ENCODE measurements around the gene DIPK1A. TPM values are rescaled to one million over a fixed set of nuclear protein-coding genes. Genes with fewer than 3 reads are reported as not detected.

The DIPK1A gene
- polyA plus RNA-seq, 1 experiment: 12.3 TPM

DNA sequence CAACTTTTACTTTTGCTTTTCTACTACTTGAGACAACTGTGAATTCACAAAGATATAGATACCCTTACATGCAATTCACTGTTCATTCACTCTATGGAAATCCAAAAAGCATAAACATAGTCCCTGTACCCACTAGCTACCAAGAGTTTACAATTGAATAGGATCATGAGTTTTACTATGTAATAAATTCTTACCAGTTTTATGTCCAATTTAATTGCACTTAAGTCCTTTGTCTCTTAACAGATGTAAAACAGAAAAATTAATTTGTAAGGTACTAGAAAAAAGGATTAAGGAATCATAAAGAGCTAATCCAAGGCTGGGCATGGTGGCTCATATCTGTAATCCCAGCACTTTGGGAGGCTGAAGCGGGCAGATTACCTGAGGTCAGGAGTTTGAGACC, 24.4 kb downstream of the DIPK1A start:
- ChIA-PET POLR2A (no interaction called here), CTCF (interaction anchor here (1.1 to 1.7 kb wide), 2 partner anchors 24 to 57 kb away, joined by 3 to 10 read pairs; partner anchors contain the start of gene DIPK1A)
- TF ChIP-seq, protein P1, sequence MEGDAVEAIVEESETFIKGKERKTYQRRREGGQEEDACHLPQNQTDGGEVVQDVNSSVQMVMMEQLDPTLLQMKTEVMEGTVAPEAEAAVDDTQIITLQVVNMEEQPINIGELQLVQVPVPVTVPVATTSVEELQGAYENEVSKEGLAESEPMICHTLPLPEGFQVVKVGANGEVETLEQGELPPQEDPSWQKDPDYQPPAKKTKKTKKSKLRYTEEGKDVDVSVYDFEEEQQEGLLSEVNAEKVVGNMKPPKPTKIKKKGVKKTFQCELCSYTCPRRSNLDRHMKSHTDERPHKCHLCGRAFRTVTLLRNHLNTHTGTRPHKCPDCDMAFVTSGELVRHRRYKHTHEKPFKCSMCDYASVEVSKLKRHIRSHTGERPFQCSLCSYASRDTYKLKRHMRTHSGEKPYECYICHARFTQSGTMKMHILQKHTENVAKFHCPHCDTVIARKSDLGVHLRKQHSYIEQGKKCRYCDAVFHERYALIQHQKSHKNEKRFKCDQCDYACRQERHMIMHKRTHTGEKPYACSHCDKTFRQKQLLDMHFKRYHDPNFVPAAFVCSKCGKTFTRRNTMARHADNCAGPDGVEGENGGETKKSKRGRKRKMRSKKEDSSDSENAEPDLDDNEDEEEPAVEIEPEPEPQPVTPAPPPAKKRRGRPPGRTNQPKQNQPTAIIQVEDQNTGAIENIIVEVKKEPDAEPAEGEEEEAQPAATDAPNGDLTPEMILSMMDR (IDR thresholded peaks at IDR 0.05; ENCODE audit: insufficient read depth, low read depth, low read length): no peak
- Histone ChIP-seq H3K27me3 (ENCODE audit: control insufficient read depth, insufficient read depth, low read length) (no peaks in the 10 kb centered on the region), H3K36me3 (ENCODE audit: control insufficient read depth, insufficient read depth, low read length) (no peaks in the 10 kb centered on the region), H3K4me3 (ENCODE audit: low read depth, low read length) (no peak overlapping the region)
- no peak for DNase-seq (ENCODE audit: low read depth)

DNA sequence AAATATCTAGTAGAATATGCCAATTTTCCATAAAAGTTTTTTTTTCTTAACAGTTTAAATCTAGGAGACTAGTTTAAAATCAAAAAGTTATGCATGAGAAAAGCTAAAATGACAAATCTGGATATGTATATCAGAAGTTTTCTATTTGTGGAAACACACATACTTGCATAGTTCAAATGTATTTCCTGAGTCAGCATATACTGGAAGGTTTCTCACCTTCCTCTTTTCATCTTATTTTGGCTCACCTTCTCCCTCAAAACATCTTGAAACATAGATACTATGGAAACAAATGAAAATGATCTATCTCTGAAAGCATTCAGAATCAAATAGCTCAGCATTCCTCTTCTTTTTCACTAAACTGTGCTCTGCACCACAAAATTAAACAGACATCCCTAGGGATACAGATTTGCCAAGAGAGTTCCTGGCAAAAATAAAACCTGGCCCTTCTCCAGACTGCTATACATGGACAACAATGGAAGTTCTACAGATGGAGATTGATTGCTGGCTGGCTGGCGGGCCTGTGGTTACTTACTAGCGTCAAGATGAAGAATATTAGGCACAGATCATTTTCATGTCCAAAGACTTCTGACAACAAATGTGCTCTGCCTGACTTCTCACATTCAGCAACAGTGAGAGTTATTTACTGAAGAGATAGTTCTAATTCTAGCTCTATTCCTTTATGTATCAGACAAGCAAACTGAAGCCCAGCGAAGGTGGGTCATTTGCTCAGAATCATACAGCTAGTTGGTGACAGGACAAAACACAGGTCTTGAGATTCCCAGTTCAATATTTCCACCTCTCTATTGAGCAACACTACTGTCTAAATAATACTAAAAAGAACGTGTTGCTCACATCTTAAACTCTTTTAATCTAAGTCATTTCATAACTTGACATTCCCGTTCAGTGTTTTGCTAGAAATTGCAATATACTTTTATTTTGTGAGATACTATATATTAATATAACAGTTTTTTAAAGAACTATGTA, 26.6 kb downstream of the DIPK1A start:
- CTCF ChIA-PET: interaction anchor here (0.7 to 1.8 kb wide), 4 partner anchors 8 to 186 kb away, joined by 3 to 5 read pairs (median 4); no protein-coding TSS in a partner anchor
- Histone ChIP-seq H3K4me3 (ENCODE audit: low read depth, low read length) (no peak overlapping the region), H3K27me3 (ENCODE audit: control insufficient read depth, insufficient read depth, low read length) (no peaks in the 10 kb centered on the region), H3K36me3 (ENCODE audit: control insufficient read depth, insufficient read depth, low read length) (no peaks in the 10 kb centered on the region)
- TF ChIP-seq, protein P1 (IDR thresholded peaks at IDR 0.05; ENCODE audit: insufficient read depth, low read depth, low read length): no peak
- POLR2A ChIA-PET: interaction anchor here (1.0 kb wide), 1 partner anchor 27 kb away, joined by 5 read pairs; no protein-coding TSS in a partner anchor
- DNase-seq (ENCODE audit: low read depth): peak; percentile 53

DNA sequence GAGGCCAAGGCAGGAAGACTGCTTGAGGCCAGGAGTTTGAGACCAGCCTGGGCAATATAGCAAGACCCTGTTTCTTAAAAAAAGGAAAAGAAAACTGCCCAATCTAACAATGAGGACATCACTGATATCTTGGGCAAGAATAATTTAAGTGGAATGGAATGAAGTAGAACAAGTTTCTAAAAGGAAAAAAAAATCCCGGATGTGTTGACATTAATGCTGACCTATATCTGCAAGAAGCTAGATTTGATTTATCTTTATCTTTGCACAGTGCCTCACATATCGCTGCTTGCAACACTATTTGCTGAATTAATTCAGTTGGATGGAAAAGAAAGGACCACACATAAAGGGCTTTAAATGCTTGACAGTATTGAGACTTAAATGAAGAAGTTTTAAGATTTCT, 27.8 kb downstream of the DIPK1A start:
- ChIA-PET POLR2A (no interaction called here), CTCF (interaction anchor here (0.6 to 1.4 kb wide), 2 partner anchors 74 to 83 kb away, joined by 3 to 5 read pairs; no protein-coding TSS in a partner anchor)
- Histone ChIP-seq H3K36me3 (ENCODE audit: control insufficient read depth, insufficient read depth, low read length) (no peaks in the 10 kb centered on the region), H3K27me3 (ENCODE audit: control insufficient read depth, insufficient read depth, low read length) (no peaks in the 10 kb centered on the region), H3K4me3 (ENCODE audit: low read depth, low read length) (no peak overlapping the region)
- no peak for DNase-seq (ENCODE audit: low read depth)
- TF ChIP-seq, protein P1 (IDR thresholded peaks at IDR 0.05; ENCODE audit: insufficient read depth, low read depth, low read length): no peak

DNA sequence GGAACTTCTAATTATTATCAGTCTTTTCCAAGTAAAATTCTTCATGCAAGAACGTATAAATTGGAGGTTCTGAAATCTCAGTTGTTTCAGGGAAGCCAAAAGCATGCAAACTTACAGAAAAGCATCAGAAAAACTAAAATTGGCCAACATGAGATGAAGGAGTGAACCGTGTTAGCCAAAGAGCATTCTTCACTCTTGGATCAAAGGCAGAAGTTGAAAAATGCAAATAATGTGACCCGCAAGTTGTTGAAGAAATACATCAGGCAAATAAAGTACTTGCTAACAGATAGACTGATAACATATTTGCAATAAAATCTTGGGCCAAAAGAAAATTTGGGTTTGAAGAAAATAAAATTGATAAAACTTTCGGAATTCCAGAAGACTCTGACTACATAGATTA, 29.6 kb downstream of the DIPK1A start:
- H3K4me3 ChIP-seq (ENCODE audit: low read depth, low read length): no peak overlapping the region
- TF ChIP-seq, protein P1 (IDR thresholded peaks at IDR 0.05; ENCODE audit: insufficient read depth, low read depth, low read length): no peak
- CTCF ChIA-PET: no interaction called here
- no peak for DNase-seq (ENCODE audit: low read depth)
- H3K27me3 ChIP-seq (ENCODE audit: control insufficient read depth, insufficient read depth, low read length): no peaks in the 10 kb centered on the region
- POLR2A ChIA-PET: no interaction called here
- H3K36me3 ChIP-seq (ENCODE audit: control insufficient read depth, insufficient read depth, low read length): no peaks in the 10 kb centered on the region

DNA sequence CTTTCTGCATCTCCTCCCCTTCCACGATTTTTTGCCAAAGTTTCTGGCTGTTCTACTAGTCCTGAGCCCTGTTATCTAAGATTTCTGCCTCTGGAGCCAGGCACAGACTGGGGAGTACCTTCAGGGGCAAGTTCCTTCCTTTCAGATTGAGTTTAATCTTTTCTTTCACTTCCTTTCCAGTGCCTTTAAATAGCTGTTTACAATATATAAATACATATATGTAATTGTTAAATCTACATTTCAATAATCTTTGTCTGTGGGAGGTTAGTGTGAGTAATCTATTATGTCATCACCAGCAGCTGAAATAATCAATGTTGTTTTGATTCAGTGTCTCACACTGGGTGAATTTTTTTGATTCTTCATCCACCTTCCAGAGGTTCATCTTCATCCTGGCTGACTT, 31.8 kb downstream of the DIPK1A start:
- ChIA-PET CTCF (no interaction called here), POLR2A (no interaction called here)
- DNase-seq (ENCODE audit: low read depth): no peak
- H3K27me3 ChIP-seq (ENCODE audit: control insufficient read depth, insufficient read depth, low read length): no peaks in the 10 kb centered on the region
- H3K4me3 ChIP-seq (ENCODE audit: low read depth, low read length): no peak overlapping the region
- H3K36me3 ChIP-seq (ENCODE audit: control insufficient read depth, insufficient read depth, low read length): no peaks in the 10 kb centered on the region
- TF ChIP-seq, protein P1 (IDR thresholded peaks at IDR 0.05; ENCODE audit: insufficient read depth, low read depth, low read length): no peak

Data from BJ (cell line).